Left cardiac atrium (tissue), 4 donors: ENCODE measurements around the gene NOS3. TPM values are rescaled to one million over a fixed set of nuclear protein-coding genes. Genes with fewer than 3 reads are reported as not detected.
A peak's percentile ranks its signal among the peaks of the same experiment; 100 is the strongest.

Source experiments
- ATAC-seq, 2 donors: fragments of 200-7000 bp; cut with Tn5 transposase; one replicate each; pipeline ENCODE4 v1.9.1; 2020; ENCODE audit warnings: mild to moderate bottlenecking in 2 of 2, moderate library complexity in 2 of 2
- DNase-seq: peaks from one replicate; pipeline ENCODE4 v3.0.0-alpha.2; 2020
- intact Hi-C, 2 donors: fragments of 100-400 bp; cut with DNase I; formaldehyde crosslinking; loops; one replicate each; pipeline versions ENCODE4 v1.14.1 to v1.15.1; 2022 to 2023
- total RNA-seq, 2 donors: library from RNA; stranded (reverse); fragmentation: NEBNext Ultra II Directional; extraction: Animal tissue kit (Norgen Biotek cat#: 25700); gene quantifications; one replicate each; pipeline ENCODE4 v1.2.1, GENCODE V29; 2021
- donor health status: DM: no; HTN: yes; CAD: no.
- donor health status: DM: no; HTN: yes; CAD: no; lungs with severe emphysema.
- donor health status: DM: yes; HTN: yes; CAD: no.
- donor health status: Dilated cardiomyopathy.

NOS3 gene
- total RNA-seq, 2 donors from 2014 or later = 13.1 to 63.9 TPM

DNA sequence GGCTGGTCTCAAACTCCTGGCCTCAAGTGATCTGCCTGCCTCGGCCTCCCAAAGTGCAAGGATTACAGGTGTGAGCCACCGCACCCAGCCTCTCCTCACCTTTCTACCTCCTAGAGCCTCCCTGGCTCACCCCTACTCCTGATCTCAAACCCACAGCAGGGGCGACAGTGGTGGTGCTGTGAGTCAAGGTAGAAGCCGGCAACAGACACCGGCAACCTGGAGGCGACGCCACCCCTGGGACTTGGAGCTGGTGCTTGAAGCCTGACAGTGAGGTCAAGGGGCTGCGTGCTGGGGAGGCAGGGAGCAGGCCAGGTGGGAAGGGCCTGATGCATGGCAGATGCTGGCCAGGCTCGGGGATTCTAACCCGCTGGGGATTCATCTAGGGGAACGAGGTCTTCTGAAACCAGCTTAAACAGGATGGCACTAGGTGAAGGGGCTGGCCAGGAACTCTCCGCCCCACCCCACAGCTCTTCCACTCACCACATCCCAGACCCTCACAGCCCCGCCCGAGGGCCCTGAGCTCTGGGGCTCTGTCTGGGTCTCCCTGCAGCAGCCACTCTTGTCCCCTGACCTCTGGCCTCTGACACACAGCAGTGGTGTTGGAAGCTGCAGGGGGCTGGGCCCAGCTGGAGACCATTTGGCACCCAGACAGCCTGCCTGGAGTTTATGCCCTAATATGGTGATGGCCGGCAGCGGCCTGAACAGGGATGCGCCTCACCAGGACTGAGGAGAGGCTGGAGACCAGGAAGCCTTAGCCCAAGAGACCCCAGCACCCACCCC lies 29.1 kb upstream of the NOS3 start:
- DNase-seq (no peak), ATAC-seq (no peak)
- intact Hi-C loops = no loop called here

- no peak for ATAC-seq
- intact Hi-C loops = no loop called here
- DNase-seq = no peak
Observed at GRCh38 chr7:150962290-150962552, 28.6 kb upstream of the NOS3 start.

DNA sequence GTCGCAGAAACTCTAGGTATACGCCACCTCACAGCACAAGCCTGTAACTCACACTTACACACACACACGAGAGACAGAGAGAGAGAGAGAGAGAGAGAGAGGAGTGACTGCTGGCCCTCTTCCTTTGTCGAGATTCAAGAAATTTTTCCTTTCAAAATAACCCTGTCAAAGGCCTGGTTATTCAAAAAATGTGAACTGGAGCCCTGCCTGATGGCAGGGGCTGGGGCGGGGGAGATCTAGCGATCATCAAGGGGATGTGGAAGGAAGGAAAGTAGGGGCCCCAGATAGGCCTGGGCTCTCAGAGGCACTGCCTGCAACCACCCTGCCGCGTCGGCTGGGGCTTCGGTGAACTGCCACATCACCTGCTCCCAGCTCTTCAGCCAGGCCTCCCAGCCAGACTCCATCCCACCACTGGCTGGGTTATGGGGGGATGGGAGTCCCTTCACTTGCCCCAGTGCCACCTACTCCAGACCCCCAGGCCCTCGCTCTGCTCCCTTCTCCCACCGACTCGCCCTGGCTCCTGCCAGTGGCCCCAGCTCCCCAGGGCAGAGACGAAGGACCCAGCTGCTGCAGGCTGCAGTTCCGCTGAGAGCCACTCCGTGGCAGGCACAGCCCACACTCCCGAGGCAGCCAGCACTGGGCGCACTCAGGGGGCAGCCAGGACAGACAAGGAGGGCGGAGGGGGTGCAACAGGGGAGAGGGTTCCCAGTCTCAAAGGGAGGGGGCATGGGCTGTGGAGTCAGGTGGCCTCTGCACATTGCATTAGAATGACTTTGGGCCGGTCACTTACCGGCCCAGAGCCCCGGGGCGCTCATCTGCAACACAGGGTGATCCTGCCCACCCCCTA lies 28.0 kb upstream of the NOS3 start:
- DNase-seq = peak; percentile 66
- ATAC-seq = peak; percentile 56
- intact Hi-C loops = no loop called here

DNA sequence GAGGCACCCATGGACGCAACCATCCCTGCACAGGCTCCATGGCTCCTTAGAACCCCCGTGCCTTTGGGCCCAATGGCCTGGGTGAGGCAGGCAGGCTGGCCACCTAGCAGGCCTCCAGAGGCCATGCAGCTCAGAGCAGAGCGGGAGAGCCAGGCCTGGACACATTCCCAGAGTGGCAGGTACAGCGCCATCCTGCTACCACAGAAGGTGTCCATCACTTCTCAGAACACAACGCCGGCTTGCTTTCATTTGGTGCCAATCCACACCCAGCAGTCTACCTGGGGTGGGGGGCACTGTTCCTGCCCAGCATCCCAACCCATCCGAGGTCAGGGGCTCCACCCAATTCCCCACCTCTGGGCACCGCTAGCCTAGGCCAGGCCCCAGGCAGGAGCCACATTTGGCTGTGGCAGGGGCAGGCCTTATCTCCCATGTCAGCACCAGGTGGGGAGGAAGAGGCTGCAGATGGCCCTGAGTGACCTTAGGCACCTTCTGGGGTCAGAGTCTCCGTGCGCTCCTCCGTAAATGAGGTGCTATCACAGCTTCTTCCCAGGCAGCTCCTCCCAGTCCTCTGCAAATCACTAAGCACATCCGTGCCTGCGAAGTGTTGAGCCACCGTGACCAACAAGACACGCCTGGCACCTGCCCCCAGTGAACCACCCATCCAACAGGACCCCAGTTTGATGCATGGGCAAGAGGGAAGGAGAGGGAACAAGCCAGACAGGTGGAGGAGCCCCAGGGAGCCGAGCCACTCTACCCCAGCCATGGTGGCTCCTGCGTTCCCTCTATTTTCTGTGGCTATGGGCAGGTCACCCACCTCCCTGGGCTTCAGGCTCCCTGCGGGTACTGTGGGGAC lies 26.9 kb upstream of the NOS3 start:
- ATAC-seq = no peak
- intact Hi-C loops = no loop called here
- no peak for DNase-seq

DNA sequence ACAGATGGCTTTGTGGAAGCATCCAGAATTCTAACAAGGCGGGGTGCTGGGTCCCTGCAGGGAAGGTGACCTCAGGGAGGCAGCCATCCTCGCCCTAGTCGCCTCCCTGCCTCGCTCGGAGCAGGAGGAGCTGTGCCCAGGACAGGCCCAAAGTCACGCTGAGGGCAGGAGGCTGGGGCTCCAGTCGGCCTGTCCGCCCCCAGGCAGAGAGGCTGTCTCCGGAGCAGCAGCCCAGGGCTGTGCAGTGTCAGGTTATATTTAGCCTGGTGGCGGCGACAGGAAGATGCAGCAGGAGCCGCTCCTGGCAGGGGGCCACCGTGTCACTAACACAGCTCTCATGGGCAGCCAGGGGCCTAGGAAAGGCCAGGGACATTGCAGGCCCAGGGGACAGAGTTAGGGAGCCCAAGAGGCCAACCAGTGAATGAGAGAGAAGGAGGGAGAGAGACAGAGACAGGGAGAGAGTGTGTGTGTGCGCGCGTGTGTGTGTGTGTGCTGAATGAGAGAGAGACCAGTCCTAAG lies 26.2 kb upstream of the NOS3 start:
- intact Hi-C loops = no loop called here
- ATAC-seq (peak; percentile 72 to 75), DNase-seq (peak; percentile 84)

GRCh38 chr7:150965273-150965830 lies 25.5 kb upstream of the NOS3 start:
- intact Hi-C loops = no loop called here
- DNase-seq (no peak), ATAC-seq (peak in 1 of 2 donors; percentile 6)

DNA sequence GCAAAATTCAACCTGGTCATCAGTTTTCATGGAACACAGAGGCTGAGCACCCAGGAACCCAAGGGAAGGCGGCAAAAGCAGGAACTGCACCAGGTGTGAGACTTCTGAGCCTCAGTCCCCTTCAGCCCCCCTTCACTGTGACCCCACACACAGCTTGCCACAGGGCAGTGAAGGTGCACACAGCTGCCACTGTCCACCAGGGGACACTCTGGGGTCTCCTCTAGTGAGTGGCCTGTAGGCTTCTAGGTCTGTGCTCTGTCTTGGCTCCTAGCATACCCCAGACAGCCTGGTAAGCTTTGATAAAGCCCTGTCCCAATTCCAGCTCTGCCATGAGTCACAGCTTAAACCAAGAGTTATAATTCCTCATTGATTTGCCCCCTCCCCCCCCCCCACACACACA lies 24.8 kb upstream of the NOS3 start:
- no peak for DNase-seq
- peak in 1 of 2 donors; percentile 18 for ATAC-seq
- intact Hi-C loops = no loop called here

DNA sequence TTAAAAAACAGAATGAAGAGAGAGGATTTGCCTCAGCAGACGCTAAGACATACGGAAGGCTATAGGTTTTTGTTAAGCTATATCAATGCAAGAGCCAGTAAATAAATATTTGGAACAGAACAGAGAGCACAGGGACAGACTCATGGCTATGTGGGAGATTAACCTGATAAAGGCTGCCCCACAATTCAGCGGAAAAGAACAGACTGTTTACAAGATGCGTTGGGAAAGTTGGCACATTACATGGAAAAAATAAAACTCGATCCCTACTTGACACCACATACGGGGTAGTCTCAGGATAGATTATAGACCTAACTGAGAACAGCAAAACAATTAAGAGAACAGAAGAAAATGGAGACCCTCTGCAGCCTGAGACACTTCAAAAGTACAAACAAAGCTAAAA lies 23.5 kb upstream of the NOS3 start:
- intact Hi-C loops = no loop called here
- DNase-seq = no peak
- no peak for ATAC-seq

DNA sequence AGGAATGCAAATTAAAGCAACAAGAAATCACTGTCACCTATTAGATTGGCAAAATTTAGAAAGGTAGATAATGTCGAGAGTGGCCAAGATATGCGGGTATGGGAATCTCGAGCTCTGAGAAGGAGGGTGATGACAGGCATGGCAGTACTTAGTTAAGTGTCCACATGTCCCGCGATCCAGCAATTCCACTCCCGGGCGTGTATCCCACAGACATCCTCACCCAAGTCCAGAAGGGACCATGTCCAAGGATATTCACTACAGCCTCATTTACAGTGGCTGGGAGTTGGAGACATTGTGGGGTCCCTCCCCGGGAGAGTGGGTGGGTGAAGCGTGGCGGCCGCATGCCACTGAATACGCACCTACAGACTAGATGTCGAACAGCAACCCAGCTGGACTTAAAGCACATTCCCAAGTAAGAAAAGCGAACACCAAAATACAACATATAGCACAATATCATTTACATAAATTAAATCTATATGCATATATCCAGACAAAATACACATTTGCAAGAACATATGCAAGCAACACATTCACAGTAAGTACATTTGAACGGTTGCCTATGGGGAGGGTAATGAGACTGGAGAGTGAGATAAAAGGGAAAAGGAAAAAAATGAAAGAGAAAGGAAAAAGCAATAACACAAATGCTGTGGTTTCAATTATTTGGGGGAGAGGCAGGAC lies 22.6 kb upstream of the NOS3 start:
- intact Hi-C loops = no loop called here
- DNase-seq (no peak), ATAC-seq (no peak)

DNA sequence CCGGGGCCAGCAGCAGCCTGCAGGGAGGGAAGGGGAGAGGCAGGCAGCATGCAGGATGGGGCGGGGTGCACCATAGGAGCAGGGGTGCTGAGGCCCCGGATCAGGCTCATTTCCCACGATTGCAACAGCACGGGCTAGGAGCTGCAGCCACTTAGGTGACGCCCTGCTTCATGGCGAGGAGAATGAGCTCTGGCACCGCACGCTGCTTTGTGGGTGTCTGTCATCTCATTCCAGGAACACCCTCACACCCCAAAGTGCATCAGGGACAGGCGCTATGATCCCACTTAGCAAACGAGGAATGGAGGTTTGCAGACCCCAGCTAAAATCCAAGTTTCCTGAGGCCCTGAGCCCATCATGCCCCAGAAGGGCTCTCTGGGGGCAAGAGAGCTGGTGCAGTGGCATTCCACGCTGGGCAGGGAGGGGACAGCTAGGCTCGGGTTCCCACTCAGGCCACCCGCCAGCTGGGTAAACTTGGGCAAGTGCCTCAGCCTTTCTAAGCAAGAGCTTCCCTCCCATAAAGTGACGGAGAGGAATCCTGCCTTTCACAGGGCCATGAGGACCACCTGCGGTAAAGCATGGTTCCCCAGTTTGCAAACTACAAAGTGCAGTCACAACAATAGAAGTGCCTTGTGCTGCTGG lies 22.0 kb upstream of the NOS3 start:
- ATAC-seq = no peak

DNA sequence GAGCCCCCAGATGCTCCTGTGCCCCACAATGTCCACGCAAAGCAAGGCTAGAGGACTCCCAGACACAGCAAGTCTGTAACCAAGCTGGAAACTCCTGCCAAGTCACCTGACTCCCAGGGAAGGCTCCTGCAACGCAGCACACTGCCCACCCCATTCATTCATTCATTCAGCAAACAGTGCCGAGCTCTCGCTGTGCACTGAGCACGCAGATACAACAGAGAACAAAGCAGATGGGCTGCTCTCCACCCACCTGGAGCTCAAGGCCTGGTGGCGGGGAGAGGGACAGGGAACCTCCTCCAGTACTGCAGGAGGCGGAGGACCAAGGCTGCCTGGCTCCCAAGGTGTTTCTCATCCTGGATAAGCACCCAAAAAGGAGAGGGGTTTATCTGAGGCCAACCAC lies 21.3 kb upstream of the NOS3 start:
- DNase-seq (no peak), ATAC-seq (no peak)
- intact Hi-C loops = no loop called here

More for the DNA sequence above, 22.0 kb upstream of the NOS3 start:
- no peak for DNase-seq
- intact Hi-C loops = no loop called here

DNA sequence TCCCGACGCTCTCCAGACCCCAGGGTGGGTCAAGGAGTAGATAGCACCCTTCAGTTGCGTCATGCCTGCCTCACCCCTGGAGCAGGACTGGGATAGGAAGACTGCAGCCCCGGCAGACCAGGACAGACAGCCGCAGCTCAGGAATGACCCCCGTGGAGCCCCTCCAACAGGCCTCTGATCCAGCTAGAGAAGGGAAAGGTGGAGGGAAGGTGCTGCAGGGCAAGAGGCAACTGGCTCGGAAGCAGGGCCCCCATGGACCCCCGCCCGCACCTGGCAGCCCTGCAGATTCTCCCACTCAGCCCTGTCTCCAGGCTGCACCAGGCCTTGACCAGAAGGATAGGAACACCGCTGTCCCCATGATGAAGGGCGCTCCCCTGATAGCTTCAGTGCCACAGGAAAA lies 20.4 kb upstream of the NOS3 start:
- intact Hi-C loops = no loop called here
- ATAC-seq (no peak), DNase-seq (no peak)

DNA sequence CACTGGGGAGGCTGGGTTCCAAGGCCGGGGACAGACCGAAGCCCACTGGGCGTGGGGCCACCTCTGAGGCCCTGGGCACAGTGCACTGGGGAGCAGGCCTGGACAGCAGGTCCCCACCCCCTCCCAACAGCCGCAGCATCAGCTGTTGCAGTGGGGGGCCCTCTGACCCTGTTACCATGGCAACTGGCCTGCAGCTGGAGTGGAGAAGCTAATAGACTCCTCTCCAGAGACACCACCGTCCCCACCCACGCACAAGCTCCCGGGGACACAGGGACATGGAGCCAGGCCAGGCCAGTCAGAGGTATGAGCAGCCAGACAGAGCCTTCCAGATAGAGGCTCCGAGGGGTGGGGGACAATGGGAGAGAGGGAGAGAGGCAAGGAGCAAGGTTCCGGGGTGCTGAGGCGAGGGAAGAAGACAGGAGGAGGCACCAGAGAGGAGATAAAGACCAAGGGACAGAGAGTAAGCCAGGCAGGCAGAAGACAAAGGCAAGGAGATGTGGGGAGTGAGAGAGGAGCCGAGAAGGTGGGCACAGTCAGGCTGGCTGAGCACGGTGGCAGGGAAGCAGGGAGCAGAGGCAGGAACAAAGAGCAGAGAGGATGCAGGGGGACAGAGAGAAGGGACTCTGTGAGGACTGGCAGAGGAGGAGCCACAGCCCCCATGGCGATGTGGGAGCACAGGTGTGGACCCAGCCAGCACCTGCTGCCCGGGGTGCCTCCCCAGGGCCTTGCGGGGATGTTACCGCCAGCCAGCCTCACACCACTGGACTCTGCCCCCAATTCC lies 19.4 kb upstream of the NOS3 start:
- ATAC-seq = peak; percentile 29 to 42
- intact Hi-C loops = no loop called here
- peak; percentile 59 for DNase-seq

DNA sequence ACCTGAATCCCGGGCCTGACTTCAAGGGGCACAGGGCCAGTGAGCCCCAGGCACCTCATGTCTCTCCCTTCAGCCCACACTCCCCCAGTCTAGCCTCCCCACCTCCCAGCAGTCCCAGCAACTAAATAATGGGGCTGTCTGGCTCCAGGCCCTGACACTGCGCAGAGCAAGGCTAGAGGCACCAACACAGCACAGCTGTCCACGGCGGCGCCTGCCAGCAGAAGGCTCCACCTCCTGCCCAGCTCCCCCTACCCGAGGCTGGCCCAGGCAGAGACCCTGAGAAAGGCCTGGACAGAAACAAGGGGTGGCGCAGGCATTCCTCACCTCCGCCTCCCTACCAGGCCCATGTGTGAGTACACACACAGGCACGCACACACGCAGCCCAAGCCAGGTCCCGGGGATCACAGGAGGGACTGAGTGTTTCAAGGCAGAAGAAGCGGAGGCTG lies 18.8 kb upstream of the NOS3 start:
- peak; percentile 63 for DNase-seq
- intact Hi-C loops = no loop called here
- peak; percentile 66 for ATAC-seq

DNA sequence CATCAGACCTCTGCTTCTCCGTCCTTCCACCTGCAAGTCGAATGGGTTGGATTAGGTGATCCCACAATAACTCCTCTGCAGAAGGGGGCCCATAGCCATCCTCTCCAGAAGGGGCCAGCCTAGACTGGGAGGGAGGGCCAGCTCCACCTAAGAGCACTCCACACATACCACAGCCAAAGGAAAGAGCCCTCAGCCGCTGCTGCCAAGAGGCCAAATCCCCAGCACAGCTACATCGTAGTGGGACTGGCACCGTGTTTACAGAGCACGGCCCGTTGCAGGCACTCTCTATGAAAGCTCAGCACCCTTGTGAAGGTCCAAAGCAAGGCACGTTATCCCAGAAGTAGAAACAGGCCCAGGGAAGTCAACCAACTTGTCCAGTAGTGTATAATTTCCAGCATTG lies 18.1 kb upstream of the NOS3 start:
- intact Hi-C loops = no loop called here
- DNase-seq (no peak), ATAC-seq (no peak)

DNA sequence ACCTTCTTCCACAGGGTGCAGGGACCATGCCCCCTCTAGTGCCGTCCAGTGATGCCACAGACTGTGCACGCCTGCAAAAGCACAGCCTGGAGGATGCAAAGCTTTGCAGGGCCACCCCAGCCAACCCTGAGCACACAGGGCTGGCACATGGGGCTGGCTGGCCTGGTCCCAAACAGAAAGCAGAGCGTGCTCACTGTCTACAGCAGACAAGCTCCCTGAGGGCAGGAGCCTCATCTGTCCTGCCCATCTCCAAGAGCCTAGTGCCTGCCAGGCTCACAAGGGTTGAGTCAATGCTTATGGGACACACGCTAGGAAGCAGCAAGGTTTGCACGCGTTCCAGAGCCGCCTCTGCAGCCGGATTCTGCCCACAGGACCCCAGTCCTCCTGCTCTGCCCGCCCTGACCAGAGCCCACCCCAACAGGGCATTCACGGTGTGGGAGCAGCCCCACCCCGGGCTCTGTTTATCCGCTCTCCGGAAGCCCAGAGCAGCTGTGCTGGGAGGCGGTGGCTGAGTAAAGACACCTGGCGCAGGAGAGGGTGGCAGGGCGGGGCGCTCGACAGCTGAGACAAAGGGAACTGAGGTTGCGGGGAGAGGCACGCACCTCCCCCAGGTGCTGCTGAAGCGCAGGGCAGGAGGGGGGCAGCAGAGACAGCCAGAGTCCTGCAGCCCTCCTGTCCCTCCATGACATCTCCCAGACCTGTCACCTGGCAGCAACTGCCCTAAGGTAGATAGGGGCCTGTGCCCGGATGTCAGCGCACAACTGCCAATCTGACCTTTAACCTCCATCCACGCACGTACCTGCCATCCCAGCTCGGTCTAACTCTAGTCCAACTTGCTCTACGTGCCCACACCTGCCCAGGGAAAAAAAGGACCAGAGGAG lies 17.0 kb upstream of the NOS3 start:
- DNase-seq (no peak), ATAC-seq (no peak)
- intact Hi-C loops = no loop called here
